Retina (tissue), 1 donor: ENCODE results near the gene TBC1D2.

Experiments used
- DNase-seq: peaks from one replicate; pipeline ENCODE4 v3.0.0-alpha.2; 2016

Gene TBC1D2

DNA sequence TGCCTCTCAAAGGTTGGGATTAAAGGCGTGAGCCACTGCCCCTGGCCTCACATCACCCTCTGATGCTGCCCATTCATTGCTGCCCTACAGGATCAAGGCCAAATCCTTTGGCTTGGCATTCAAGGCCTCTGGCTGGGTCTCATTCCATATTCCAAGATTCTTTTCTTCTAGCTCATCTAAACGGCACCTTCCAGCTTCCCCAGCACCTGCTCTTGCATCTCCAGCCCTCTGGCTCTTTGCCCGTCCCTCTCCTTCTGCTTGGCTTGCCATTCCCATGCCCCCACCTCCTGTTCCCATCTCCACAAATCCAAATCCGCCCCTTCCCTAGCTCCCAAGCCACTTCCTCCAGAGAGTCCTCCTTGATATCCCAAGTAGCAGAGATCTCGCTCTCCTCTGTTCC is 96.1 kb downstream of the TBC1D2 start:
- DNase-seq, result no peak

DNA sequence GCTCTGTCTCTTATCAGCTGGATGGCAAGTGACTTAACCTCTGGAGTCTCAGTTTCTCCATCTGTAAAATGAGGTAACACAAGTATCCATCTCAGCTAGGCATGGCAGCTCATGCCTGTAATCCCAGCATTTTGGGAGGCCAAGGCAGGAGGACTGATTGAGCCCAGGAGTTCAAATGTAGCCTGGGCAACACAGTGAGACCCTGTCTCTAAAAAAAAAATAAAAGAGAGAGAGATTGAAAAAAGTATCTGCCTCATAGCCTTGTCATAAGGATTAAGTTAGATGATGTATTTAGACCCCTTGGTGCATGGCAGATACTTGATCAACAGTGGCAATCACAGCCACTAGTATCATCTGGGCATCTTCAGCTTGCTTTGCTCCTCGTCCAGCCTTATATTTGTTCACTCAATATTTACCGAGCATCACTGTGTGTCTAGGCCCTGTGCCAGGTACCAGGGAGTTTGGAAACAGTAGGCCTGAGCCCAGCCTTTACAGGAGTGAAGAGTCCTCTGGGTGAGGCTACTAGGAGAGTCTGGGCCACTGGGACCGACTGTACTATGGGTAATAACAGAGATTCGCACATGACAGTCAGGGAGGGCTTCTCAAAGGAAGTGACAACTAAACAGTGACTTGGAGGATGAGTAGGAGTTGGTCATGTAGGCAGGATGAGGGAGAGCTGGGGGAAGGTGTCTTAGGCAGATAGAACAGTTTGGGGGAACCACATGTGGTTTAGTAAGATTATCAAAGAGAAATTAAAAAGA is 97.2 kb downstream of the TBC1D2 start:
- no peak for DNase-seq

DNA sequence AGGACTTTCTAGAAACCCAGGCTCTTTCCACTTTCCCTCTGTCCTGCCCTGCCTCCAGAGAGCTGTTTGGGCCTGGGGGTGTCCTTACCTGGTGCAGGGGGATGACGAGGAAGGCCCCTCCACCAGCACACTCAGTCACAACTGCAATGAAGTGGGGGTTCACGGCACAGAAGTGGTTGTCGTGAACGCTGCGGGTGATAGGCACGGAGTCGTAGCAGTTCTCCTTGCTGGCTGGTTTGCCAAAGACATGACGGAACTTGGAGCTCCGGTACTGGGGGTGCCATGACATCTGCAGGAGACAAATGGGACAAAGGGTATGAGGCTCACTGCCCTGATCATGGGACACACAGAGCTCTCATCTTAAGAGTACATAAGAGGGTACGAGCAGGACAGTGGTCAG is 98.1 kb downstream of the TBC1D2 start:
- no peak for DNase-seq

DNA sequence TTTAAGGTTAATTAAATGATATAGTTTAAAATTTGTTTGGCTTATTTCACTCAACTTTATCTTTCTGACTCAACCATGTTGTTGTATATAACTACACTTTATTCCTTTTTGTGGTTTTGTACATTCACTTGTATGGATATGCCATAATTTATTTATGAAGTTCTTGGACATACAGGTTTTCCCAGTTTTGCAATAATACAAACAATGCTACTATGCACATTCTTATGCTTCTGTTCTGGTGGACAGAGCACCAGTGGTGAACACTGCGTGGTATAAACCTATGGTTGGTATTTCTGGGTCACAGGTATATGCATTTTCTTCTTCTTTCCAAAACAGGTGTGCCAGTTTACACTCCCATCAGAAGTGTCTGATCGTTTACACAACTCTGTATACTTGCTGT is 100.8 kb downstream of the TBC1D2 start:
- DNase-seq, result no peak

DNA sequence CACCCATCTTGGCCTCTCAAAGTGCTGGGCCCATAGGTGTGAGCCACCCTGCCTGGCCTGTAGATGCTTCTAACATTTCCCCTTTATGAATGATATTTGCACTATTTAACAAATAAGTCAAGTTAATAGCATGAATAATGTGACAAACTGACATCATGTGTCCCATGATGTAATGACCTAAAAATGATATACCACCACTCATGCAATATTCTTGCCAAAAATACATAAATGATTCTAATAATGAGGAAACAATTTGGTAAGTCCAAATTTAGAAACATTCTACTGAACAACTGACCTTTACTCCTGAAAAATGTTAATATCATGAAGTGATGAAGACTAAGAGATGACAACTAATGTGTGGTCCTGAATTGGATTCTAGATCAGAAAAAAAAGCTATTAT is 102.9 kb downstream of the TBC1D2 start:
- DNase-seq, result no peak

DNA sequence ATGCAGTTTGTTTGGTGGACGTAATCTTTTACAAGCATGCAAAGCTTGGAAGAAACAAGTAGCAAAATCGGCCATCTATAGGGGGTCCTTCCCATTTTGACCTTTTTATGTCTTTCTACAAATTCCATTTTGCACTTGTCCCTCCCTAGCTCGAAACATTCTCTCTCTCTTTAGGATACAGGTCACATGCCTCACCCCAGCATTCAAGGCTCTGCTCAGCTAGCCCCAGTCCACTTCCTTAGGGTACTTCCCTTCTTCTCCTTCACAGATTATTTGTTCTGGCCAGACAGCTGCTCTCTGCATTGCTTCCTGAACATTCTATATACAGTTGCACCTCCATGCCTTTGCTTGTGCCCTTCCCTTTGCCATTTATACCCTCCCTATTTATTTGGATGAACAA is 104.7 kb downstream of the TBC1D2 start:
- DNase-seq, result no peak

DNA sequence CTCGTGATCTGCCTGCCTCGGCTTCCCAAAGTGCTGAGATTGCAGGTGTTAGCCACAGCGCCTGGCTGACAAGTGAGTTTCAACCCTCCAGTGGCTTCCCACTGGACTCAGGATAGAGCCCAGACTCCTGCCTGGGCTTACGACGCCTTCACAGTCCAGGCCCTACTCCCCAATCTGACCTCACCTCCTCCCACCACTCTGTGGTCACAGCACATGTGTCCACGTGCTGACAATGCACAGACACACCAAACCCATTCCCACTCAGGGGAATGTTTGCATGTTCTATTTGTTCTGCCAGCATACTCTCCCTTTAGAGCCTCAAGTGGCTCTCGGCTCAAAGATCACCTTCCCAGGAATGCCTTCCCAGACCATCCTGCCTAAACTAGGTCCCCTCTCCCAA is 105.3 kb downstream of the TBC1D2 start:
- no peak for DNase-seq

DNA sequence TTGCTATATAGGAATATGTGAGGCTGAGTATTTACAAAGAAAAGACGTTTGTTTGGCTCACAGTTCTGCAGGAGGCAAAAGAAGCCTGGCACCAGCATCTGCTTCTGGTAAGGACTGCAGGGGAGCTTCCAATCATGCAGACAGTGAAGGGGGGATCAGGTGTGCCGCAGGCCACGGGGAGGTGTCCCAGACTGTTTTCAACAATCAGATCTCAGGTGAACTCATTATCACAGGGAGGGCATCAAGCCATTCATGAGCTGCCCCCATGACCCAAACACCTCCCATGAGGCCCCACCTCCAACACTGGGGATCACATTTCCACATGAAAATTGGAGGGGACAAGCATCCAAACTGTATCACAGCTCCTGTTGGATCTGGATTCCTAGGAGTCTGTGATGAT is 106.0 kb downstream of the TBC1D2 start:
- no peak for DNase-seq
